Endodermal cell (in vitro differentiated cells): ENCODE data around the gene EOMES. TPM values are rescaled to one million over a fixed set of nuclear protein-coding genes. Genes with fewer than 3 reads are reported as not detected.

Experiments used
- DNase-seq: peaks from one replicate; pipeline ENCODE4 v3.0.0-alpha.2; 2017
- H3K27ac ChIP-seq: 2 replicates; pipeline ENCODE4 v1.5.1; 2013; ENCODE audit warnings: mild to moderate bottlenecking, low read depth, low read length, moderate library complexity
- H3K27me3 ChIP-seq: 2 replicates; pipeline ENCODE4 v1.6.1; 2013; ENCODE audit warnings: mild to moderate bottlenecking, low read length, moderate library complexity; ENCODE audit not compliant: insufficient read depth, control insufficient read depth, poor library complexity, severe bottlenecking
- H3K36me3 ChIP-seq: 2 replicates; pipeline ENCODE4 v1.7.0; 2013; ENCODE audit warnings: mild to moderate bottlenecking, low read length, moderate library complexity; ENCODE audit not compliant: control insufficient read depth, insufficient read depth
- H3K4me1 ChIP-seq: one replicate; pipeline ENCODE4 v1.7.0; 2013; ENCODE audit warnings: low read length; ENCODE audit not compliant: control insufficient read depth, insufficient read depth
- H3K4me3 ChIP-seq: 2 replicates; pipeline ENCODE4 v1.5.1; 2013; ENCODE audit warnings: mild to moderate bottlenecking, low read length, moderate library complexity
- H3K9ac ChIP-seq: 2 replicates; pipeline ENCODE4 v1.6.1; 2013; ENCODE audit warnings: mild to moderate bottlenecking, low read length, moderate library complexity; ENCODE audit not compliant: poor library complexity, severe bottlenecking; ENCODE audit errors: extremely low read depth
- H3K9me3 ChIP-seq: 2 replicates; pipeline ENCODE4 v1.6.1; 2013; ENCODE audit warnings: mild to moderate bottlenecking, low read length, moderate library complexity; ENCODE audit not compliant: control insufficient read depth
- H3K27ac Mint-ChIP-seq: 2 replicates; pipeline ENCODE4 v1.8.0; 2020; ENCODE audit warnings: mixed read lengths
- H3K27me3 Mint-ChIP-seq: 2 replicates; pipeline ENCODE4 v1.8.0; 2021; ENCODE audit warnings: mild to moderate bottlenecking, mixed read lengths; ENCODE audit not compliant: insufficient read depth
- H3K36me3 Mint-ChIP-seq: 2 replicates; pipeline ENCODE4 v1.8.0; 2020; ENCODE audit warnings: low read depth, mixed read lengths
- H3K4me1 Mint-ChIP-seq: 2 replicates; pipeline ENCODE4 v1.8.0; 2020; ENCODE audit warnings: mixed read lengths
- H3K4me3 Mint-ChIP-seq: 2 replicates; pipeline ENCODE4 v1.8.0; 2020; ENCODE audit warnings: mild to moderate bottlenecking, moderate library complexity, mixed read lengths
- H3K9me3 Mint-ChIP-seq: 2 replicates; pipeline ENCODE4 v1.8.0; 2020; ENCODE audit warnings: mild to moderate bottlenecking, mixed read lengths
- CTCF ChIP-seq: fragments of 200-600 bp; sonication (generic); conservative IDR thresholded peaks from 2 replicates; pipeline ENCODE4 v1.5.0; 2021; ENCODE audit warnings: antibody characterized with exemption, mild to moderate bottlenecking
- WGBS, 2 experiments: methylation state at CpG; one replicate each; pipeline versions ENCODE4 v1.1.5 to v1.1.7; 2013; ENCODE audit warnings: missing lambda C conversion rate in 2 of 2, mixed read lengths in 1 of 2; ENCODE audit not compliant: insufficient coverage in 1 of 2, insufficient read length in 1 of 2; 5-methylcytosine and 5-hydroxymethylcytosine counted together
- total RNA-seq, 2 donors: library from RNA; stranded (reverse); fragmentation: NEBNext Ultra II Directional in 1 of 2; extraction: Animal tissue kit (Norgen Biotek cat#: 25700) in 1 of 2; gene quantifications; 2 replicates in 1 of 2; 3 replicates in 1 of 2; pipeline ENCODE4 v1.2.1, GENCODE V29; 2021

Gene EOMES
- total RNA-seq, 2 donors from 2014 or later: 182 to 283 TPM

DNA sequence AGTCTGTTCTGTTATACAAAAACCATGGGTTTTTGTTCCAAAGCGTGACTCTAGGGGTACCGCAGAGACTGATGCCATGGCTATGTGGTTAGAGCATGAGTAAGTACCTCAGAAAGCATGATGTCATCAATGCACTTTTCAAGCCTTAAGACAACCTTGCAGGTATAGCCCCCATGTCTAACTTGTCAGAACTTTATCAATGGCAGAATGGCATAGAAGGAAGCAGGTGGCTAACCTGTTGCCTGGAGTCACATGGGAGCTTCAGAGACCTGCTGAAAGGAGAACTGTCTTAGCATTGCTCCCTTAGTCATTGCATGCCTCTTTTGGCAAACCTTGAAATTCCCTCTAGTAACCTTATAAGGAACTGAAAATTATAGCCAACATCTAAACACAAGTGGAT, 52.5 kb downstream of the EOMES start:
- H3K4me1 ChIP-seq: no peaks in the 10 kb centered on the region
- no peak for DNase-seq

GRCh38 chr3:27667751-27668150, 54.4 kb downstream of the EOMES start:
- no peaks in the 10 kb centered on the region for H3K27me3 ChIP-seq
- no peak overlapping the region for H3K27ac ChIP-seq
- H3K27me3 Mint-ChIP-seq: peaks cover 3% of the 10 kb centered on the region
- WGBS, 2 experiments: 65 to 76% methylated on average over 2 of the region's 2 CpGs
- no peak overlapping the region for H3K4me3 ChIP-seq
- no peaks in the 10 kb centered on the region for H3K9me3 Mint-ChIP-seq
- H3K27ac Mint-ChIP-seq: no peak overlapping the region
- TF ChIP-seq CTCF: no peak
- peaks cover 23% of the 10 kb centered on the region for H3K4me1 Mint-ChIP-seq
- H3K9me3 ChIP-seq: no peaks in the 10 kb centered on the region
- no peaks in the 10 kb centered on the region for H3K36me3 Mint-ChIP-seq
- no peak for DNase-seq
- no peak overlapping the region for H3K9ac ChIP-seq
- no peaks in the 10 kb centered on the region for H3K36me3 ChIP-seq
- no peaks in the 10 kb centered on the region for H3K4me1 ChIP-seq
- H3K4me3 Mint-ChIP-seq: no peak overlapping the region

More for the DNA sequence above, 52.5 kb downstream of the EOMES start:
- no peak for TF ChIP-seq CTCF
- Histone ChIP-seq H3K36me3 (no peaks in the 10 kb centered on the region), H3K9me3 (no peaks in the 10 kb centered on the region), H3K4me3 (no peak overlapping the region), H3K9ac (no peak overlapping the region), H3K27ac (no peak overlapping the region), H3K27me3 (no peaks in the 10 kb centered on the region)
- H3K27ac Mint-ChIP-seq: no peak overlapping the region
- no peak overlapping the region for H3K4me3 Mint-ChIP-seq
- H3K27me3 Mint-ChIP-seq: peaks cover 3% of the 10 kb centered on the region
- H3K9me3 Mint-ChIP-seq: no peaks in the 10 kb centered on the region
- WGBS, 2 experiments: 93 to 95% methylated on average over 2 of the region's 2 CpGs
- no peaks in the 10 kb centered on the region for H3K36me3 Mint-ChIP-seq
- H3K4me1 Mint-ChIP-seq: peaks cover 36% of the 10 kb centered on the region

- Mint-ChIP-seq H3K9me3 (no peaks in the 10 kb centered on the region), H3K27me3 (peaks cover 3% of the 10 kb centered on the region), H3K4me1 (peaks cover 22% of the 10 kb centered on the region), H3K27ac (peak overlapping the region; percentile 89), H3K4me3 (peak overlapping the region; percentile 25), H3K36me3 (no peaks in the 10 kb centered on the region)
- no peaks in the 10 kb centered on the region for H3K9me3 ChIP-seq
- no peak overlapping the region for H3K27ac ChIP-seq
- H3K36me3 ChIP-seq: no peaks in the 10 kb centered on the region
- no peak overlapping the region for H3K4me3 ChIP-seq
- DNase-seq: peak; percentile 92
- no peak overlapping the region for H3K9ac ChIP-seq
- WGBS, 2 experiments: 28 to 44% methylated on average over 3 of the region's 3 CpGs
- no peaks in the 10 kb centered on the region for H3K4me1 ChIP-seq
- peak; percentile 16 for TF ChIP-seq CTCF
- no peaks in the 10 kb centered on the region for H3K27me3 ChIP-seq
Measured at GRCh38 chr3:27666708-27667107, 55.4 kb downstream of the EOMES start.
